Measurements from ENCODE around the gene ZDHHC19.
"Not testable (repeated sequence)": the region's sequence is repeated elsewhere in the genome, so short reads cannot be mapped to it uniquely, and the experiment has no call there.

The ZDHHC19 gene

GRCh38 chr3:196178993-196179379 lies 32.2 kb downstream of the ZDHHC19 start:
- DNase-seq (ENCODE audit: low read depth in 2 of 2) = no peak

- DNase-seq (ENCODE audit: low read depth in 2 of 2) = no peak
These were observed 33.2 kb downstream of the ZDHHC19 start for GRCh38 chr3:196177967-196178366.

- no peak for DNase-seq (ENCODE audit: low read depth in 2 of 2)
These were observed 33.6 kb downstream of the ZDHHC19 start for GRCh38 chr3:196177567-196177966.

GRCh38 chr3:196175722-196176121 lies 35.5 kb downstream of the ZDHHC19 start:
- no peak for DNase-seq (ENCODE audit: low read depth in 2 of 2)

GRCh38 chr3:196175116-196175625 lies 36.0 kb downstream of the ZDHHC19 start:
- DNase-seq (ENCODE audit: low read depth in 2 of 2) = no peak

GRCh38 chr3:196174652-196175051 lies 36.5 kb downstream of the ZDHHC19 start:
- no peak for DNase-seq (ENCODE audit: low read depth in 2 of 2)

GRCh38 chr3:196170296-196170695 lies 40.9 kb downstream of the ZDHHC19 start:
- not testable (repeated sequence) for DNase-seq (ENCODE audit: low read depth in 2 of 2)

- no peak for DNase-seq (ENCODE audit: low read depth in 2 of 2)
These were observed 41.4 kb downstream of the ZDHHC19 start for GRCh38 chr3:196169836-196170240.

GRCh38 chr3:196168808-196169391 lies 42.3 kb downstream of the ZDHHC19 start:
- no peak for DNase-seq (ENCODE audit: low read depth in 2 of 2)

- DNase-seq (ENCODE audit: low read depth in 2 of 2) = no peak
These were observed 44.5 kb downstream of the ZDHHC19 start for GRCh38 chr3:196166741-196167140.

GRCh38 chr3:196165850-196166249 lies 45.4 kb downstream of the ZDHHC19 start:
- no peak for DNase-seq (ENCODE audit: low read depth in 2 of 2)

- DNase-seq (ENCODE audit: low read depth in 2 of 2) = not testable (repeated sequence)
These were observed 46.1 kb downstream of the ZDHHC19 start for GRCh38 chr3:196165006-196165575.

GRCh38 chr3:196164576-196164975 lies 46.6 kb downstream of the ZDHHC19 start:
- DNase-seq (ENCODE audit: low read depth in 2 of 2) = no peak

GRCh38 chr3:196163666-196164493 lies 47.3 kb downstream of the ZDHHC19 start:
- no peak for DNase-seq (ENCODE audit: low read depth in 2 of 2)

GRCh38 chr3:196163212-196163611 lies 48.0 kb downstream of the ZDHHC19 start:
- no peak for DNase-seq (ENCODE audit: low read depth in 2 of 2)

GRCh38 chr3:196162679-196163078 lies 48.5 kb downstream of the ZDHHC19 start:
- DNase-seq (ENCODE audit: low read depth in 2 of 2) = no peak

- DNase-seq (ENCODE audit: low read depth in 2 of 2) = no peak
These were observed 51.0 kb downstream of the ZDHHC19 start for GRCh38 chr3:196159952-196160804.

- no peak for DNase-seq (ENCODE audit: low read depth in 2 of 2)
These were observed 51.7 kb downstream of the ZDHHC19 start for GRCh38 chr3:196159526-196159925.

GRCh38 chr3:196156160-196156559 lies 55.0 kb downstream of the ZDHHC19 start:
- no peak for DNase-seq (ENCODE audit: low read depth in 2 of 2)

- DNase-seq (ENCODE audit: low read depth in 2 of 2) = no peak
These were observed 60.7 kb downstream of the ZDHHC19 start for GRCh38 chr3:196150481-196150880.

GRCh38 chr3:196149831-196150301 lies 61.3 kb downstream of the ZDHHC19 start:
- DNase-seq (ENCODE audit: low read depth in 2 of 2) = no peak

GRCh38 chr3:196149375-196149774 lies 61.8 kb downstream of the ZDHHC19 start:
- no peak for DNase-seq (ENCODE audit: low read depth in 2 of 2)

Data from stimulated activated CD4-positive, alpha-beta T cell treated with anti-CD3 and anti-CD28 coated beads, Interleukin-12 subunit alpha, Interleukin-12 subunit beta, amount 100 ng/mL, for 24 hours (primary cell).